22Rv1 (cell line): ENCODE measurements around the gene ADGRA3.

Experiments used
- ZFX ChIP-seq: fragments of 450-650 bp; IDR thresholded peaks from 2 replicates; pipeline ENCODE4 v1.6.1; 2017; ENCODE audit warnings: antibody characterized with exemption, borderline replicate concordance
- TF ChIP-seq, protein P1 (sequence below): fragments of 450-650 bp; IDR thresholded peaks from 2 replicates; pipeline ENCODE4 v1.5.1; 2017; ENCODE audit warnings: mild to moderate bottlenecking

DNA sequence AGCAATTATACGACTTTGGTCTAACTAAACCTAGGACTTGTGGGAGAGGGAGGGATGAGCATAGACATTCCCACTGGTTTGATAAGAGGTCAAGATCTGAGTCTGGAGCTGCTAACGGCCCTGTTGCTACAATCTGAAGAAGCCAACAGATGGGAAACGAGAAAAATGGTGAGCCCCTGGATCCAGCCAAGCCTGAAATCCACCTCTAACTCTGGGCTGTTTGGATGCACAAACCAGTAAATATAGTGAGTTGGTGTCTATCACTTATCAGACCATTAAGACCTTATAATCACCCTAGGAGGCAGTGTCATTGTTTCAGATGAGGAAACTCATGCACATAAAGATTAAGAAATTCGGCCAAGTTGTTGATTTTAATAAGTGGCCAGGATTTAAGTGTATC lies 50.5 kb downstream of the ADGRA3 start:
- TF ChIP-seq, protein P1, sequence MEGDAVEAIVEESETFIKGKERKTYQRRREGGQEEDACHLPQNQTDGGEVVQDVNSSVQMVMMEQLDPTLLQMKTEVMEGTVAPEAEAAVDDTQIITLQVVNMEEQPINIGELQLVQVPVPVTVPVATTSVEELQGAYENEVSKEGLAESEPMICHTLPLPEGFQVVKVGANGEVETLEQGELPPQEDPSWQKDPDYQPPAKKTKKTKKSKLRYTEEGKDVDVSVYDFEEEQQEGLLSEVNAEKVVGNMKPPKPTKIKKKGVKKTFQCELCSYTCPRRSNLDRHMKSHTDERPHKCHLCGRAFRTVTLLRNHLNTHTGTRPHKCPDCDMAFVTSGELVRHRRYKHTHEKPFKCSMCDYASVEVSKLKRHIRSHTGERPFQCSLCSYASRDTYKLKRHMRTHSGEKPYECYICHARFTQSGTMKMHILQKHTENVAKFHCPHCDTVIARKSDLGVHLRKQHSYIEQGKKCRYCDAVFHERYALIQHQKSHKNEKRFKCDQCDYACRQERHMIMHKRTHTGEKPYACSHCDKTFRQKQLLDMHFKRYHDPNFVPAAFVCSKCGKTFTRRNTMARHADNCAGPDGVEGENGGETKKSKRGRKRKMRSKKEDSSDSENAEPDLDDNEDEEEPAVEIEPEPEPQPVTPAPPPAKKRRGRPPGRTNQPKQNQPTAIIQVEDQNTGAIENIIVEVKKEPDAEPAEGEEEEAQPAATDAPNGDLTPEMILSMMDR, result no peak
- no peak for TF ChIP-seq ZFX
